Hepatocyte (in vitro differentiated cells): ENCODE results near the gene HYPK.

ENCODE experiments used
- CTCF ChIP-seq: fragments of 200-600 bp; sonication (generic); IDR thresholded peaks from 2 replicates; pipeline ENCODE4 v1.5.1; 2016; ENCODE audit warnings: antibody characterized with exemption, mild to moderate bottlenecking; ENCODE audit not compliant: poor library complexity
- EZH2 ChIP-seq: fragments of 200-600 bp; sonication (generic); IDR thresholded peaks from 2 replicates; pipeline ENCODE4 v1.6.1; 2016; ENCODE audit warnings: antibody characterized with exemption, mild to moderate bottlenecking, borderline replicate concordance

GRCh38 chr15:43791993-43792760 lies 8.2 kb upstream of the HYPK start, which contains the start of gene SERF2:
- TF ChIP-seq CTCF (no peak), EZH2 (no peak)
